ENCODE data around the gene CACNA1C.
A peak's percentile ranks its signal among the peaks of the same experiment; 100 is the strongest.

Gene CACNA1C

GRCh38 chr12:2208837-2209635 lies 156.2 kb downstream of the CACNA1C start:
- no peak for DNase-seq

GRCh38 chr12:2211119-2211518 lies 158.3 kb downstream of the CACNA1C start:
- no peak for DNase-seq

GRCh38 chr12:2212537-2212936 lies 159.8 kb downstream of the CACNA1C start:
- no peak for DNase-seq

- DNase-seq = no peak
These were observed 160.4 kb downstream of the CACNA1C start for GRCh38 chr12:2212971-2213869.

- DNase-seq = no peak
These were observed 161.6 kb downstream of the CACNA1C start for GRCh38 chr12:2214411-2214810.

- peak; percentile 30 for DNase-seq
These were observed 163.1 kb downstream of the CACNA1C start for GRCh38 chr12:2215709-2216560.

GRCh38 chr12:2218706-2219105 lies 165.9 kb downstream of the CACNA1C start:
- DNase-seq = no peak

GRCh38 chr12:2221030-2221621 lies 168.3 kb downstream of the CACNA1C start:
- no peak for DNase-seq

- DNase-seq = no peak
These were observed 169.9 kb downstream of the CACNA1C start for GRCh38 chr12:2222691-2223090.

- DNase-seq = no peak
These were observed 172.2 kb downstream of the CACNA1C start for GRCh38 chr12:2224961-2225360.

- DNase-seq = no peak
These were observed 172.9 kb downstream of the CACNA1C start for GRCh38 chr12:2225696-2226095.

- no peak for DNase-seq
These were observed 173.9 kb downstream of the CACNA1C start for GRCh38 chr12:2226641-2227040.

- no peak for DNase-seq
These were observed 174.6 kb downstream of the CACNA1C start for GRCh38 chr12:2227360-2227759.

- DNase-seq = no peak
These were observed 175.7 kb downstream of the CACNA1C start for GRCh38 chr12:2228535-2228934.

- DNase-seq = no peak
These were observed 177.1 kb downstream of the CACNA1C start for GRCh38 chr12:2229661-2230539.

GRCh38 chr12:2231011-2231595 lies 178.3 kb downstream of the CACNA1C start:
- DNase-seq = no peak

GRCh38 chr12:2231956-2232355 lies 179.2 kb downstream of the CACNA1C start:
- DNase-seq = no peak

- DNase-seq = no peak
These were observed 180.2 kb downstream of the CACNA1C start for GRCh38 chr12:2233034-2233433.

- no peak for DNase-seq
These were observed 181.3 kb downstream of the CACNA1C start for GRCh38 chr12:2234091-2234490.

- DNase-seq = no peak
These were observed 182.0 kb downstream of the CACNA1C start for GRCh38 chr12:2234646-2235350.
